Activated CD8-positive, alpha-beta T cell treated with anti-CD3 and anti-CD28 coated beads for 36 hours (primary cell): ENCODE data around the gene C19orf25. TPM values are rescaled to one million over a fixed set of nuclear protein-coding genes. Genes with fewer than 3 reads are reported as not detected.

Experiments used
- ATAC-seq: fragments of 200-7000 bp; cut with Tn5 transposase; one replicate; pipeline ENCODE4 v1.10.0; 2021; ENCODE audit warnings: mild to moderate bottlenecking, moderate library complexity
- CTCF ChIA-PET: fragments of 350-600 bp; sonication (Branson Sonifier 250); formaldehyde crosslinking; loops from one replicate; lab custom pipeline; 2021; ENCODE audit warnings: antibody characterized with exemption; lab: Charles Lee
- POLR2A ChIA-PET: fragments of 350-600 bp; sonication (Branson Sonifier 250); formaldehyde crosslinking; loops from one replicate; lab custom pipeline; 2021; ENCODE audit warnings: antibody characterized with exemption; lab: Charles Lee
- DNase-seq: peaks from one replicate; pipeline ENCODE4 v3.0.0-alpha.2; 2020
- H3K27ac Mint-ChIP-seq: one replicate; pipeline ENCODE4 v1.8.0; 2021; ENCODE audit warnings: mild to moderate bottlenecking, mixed read lengths
- H3K27me3 Mint-ChIP-seq: one replicate; pipeline ENCODE4 v1.8.0; 2021; ENCODE audit warnings: mixed read lengths
- H3K36me3 Mint-ChIP-seq: one replicate; pipeline ENCODE4 v1.8.0; 2021; ENCODE audit warnings: low read depth, mixed read lengths
- H3K4me1 Mint-ChIP-seq: one replicate; pipeline ENCODE4 v1.8.0; 2021; ENCODE audit warnings: low read depth, mixed read lengths
- H3K4me3 Mint-ChIP-seq: one replicate; pipeline ENCODE4 v1.8.0; 2021; ENCODE audit warnings: mild to moderate bottlenecking, moderate library complexity, mixed read lengths
- H3K9me3 Mint-ChIP-seq: one replicate; pipeline ENCODE4 v1.8.0; 2021; ENCODE audit warnings: mixed read lengths
- intact Hi-C: fragments of 100-400 bp; cut with micrococcal nuclease; formaldehyde crosslinking; loops from one replicate; pipeline ENCODE4 v1.10.0; 2022
- total RNA-seq, 2 experiments: library from RNA; stranded (reverse); gene quantifications; one replicate each; pipeline ENCODE4 v1.2.3, GENCODE V29; 2021
- TF ChIP-seq, protein P1 (sequence below): fragments of 200-600 bp; IDR thresholded peaks from one replicate; pipeline ENCODE4 v1.8.0; 2022; ENCODE audit warnings: antibody characterized with exemption, mild to moderate bottlenecking

Gene C19orf25
- total RNA-seq, 2 experiments from 2014 or later = 21.3 to 21.5 TPM

DNA sequence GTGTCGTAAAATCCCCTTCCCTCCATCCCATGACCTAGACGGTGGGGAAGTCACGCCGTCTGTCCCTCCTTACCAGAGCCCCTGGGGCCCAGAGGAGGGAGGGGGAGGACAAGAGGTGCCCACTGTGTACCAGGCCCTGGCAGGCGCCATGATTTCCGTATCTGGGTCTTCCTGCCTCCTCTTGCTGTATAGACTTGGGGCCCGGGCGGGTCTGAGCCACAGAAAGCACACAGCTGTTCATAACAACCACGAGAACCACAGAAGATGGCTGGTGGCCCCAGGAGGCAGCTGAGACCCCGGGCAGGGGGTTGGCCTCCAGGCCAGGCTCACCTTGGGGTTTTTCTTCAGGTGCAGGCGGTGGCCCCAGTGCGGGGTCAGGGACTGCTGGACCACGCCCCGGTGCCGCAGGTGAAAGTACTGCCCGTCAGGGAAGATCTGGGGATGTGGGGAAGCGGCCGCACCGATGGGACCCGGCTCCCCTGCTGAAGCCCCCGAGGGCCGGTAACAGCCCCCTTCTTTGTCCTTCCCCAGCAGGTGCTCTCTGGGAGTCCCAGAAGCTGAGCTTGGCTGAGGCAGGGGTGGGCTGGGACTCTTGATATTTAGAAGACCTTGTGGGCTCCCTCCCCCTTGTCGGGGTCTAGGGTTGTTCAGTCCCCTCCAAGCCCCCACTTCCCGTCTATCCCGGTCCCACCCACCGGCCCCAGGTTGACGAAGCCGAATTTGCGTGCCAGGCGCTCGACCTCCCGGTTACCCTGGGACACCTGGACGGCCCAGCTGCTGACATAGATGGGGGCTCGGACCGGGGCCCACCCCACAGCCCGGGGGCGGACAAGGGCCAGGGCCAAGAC lies 10.7 kb upstream of the C19orf25 start:
- POLR2A ChIA-PET = interaction anchor here (1.0 kb wide), 1 partner anchor 8 kb away, joined by 3 read pairs; no protein-coding TSS in a partner anchor

DNA sequence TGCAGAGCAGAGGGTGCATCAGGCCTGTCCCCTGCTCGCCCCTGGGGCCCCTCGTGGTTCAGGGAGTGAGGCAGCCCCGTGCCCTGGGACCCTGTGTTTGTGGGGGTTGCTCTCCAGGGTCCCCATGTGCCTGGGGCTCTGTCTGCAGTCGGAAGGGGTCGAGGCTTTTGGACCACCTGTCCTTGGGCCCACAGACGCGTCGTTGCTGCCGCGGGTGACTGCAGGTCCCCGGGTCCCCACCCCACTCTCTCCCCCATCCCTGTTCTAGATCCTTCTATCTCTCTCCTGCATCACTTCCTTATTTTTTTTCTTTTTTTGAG lies 9.2 kb upstream of the C19orf25 start:
- POLR2A ChIA-PET = no interaction called here
- Mint-ChIP-seq H3K27ac (no peak overlapping the region), H3K4me3 (no peak overlapping the region), H3K27me3 (peaks cover 5% of the 10 kb centered on the region), H3K36me3 (no peaks in the 10 kb centered on the region), H3K4me1 (peaks cover 9% of the 10 kb centered on the region), H3K9me3 (no peaks in the 10 kb centered on the region)
- CTCF ChIA-PET = no interaction called here
- TF ChIP-seq, protein P1, sequence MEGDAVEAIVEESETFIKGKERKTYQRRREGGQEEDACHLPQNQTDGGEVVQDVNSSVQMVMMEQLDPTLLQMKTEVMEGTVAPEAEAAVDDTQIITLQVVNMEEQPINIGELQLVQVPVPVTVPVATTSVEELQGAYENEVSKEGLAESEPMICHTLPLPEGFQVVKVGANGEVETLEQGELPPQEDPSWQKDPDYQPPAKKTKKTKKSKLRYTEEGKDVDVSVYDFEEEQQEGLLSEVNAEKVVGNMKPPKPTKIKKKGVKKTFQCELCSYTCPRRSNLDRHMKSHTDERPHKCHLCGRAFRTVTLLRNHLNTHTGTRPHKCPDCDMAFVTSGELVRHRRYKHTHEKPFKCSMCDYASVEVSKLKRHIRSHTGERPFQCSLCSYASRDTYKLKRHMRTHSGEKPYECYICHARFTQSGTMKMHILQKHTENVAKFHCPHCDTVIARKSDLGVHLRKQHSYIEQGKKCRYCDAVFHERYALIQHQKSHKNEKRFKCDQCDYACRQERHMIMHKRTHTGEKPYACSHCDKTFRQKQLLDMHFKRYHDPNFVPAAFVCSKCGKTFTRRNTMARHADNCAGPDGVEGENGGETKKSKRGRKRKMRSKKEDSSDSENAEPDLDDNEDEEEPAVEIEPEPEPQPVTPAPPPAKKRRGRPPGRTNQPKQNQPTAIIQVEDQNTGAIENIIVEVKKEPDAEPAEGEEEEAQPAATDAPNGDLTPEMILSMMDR = no peak
- intact Hi-C loops = no loop called here
- DNase-seq = no peak
- ATAC-seq = no peak

More for the DNA sequence above, 10.7 kb upstream of the C19orf25 start:
- no peaks in the 10 kb centered on the region for H3K36me3 Mint-ChIP-seq
- TF ChIP-seq, protein P1 = no peak
- ATAC-seq (no peak), DNase-seq (peak; percentile 44)
- peak overlapping the region; percentile 61 for H3K4me3 Mint-ChIP-seq
- H3K9me3 Mint-ChIP-seq = no peaks in the 10 kb centered on the region
- intact Hi-C loops = no loop called here
- H3K27ac Mint-ChIP-seq = no peak overlapping the region
- peaks cover 9% of the 10 kb centered on the region for H3K4me1 Mint-ChIP-seq
- CTCF ChIA-PET = no interaction called here
- H3K27me3 Mint-ChIP-seq = peaks cover 5% of the 10 kb centered on the region

DNA sequence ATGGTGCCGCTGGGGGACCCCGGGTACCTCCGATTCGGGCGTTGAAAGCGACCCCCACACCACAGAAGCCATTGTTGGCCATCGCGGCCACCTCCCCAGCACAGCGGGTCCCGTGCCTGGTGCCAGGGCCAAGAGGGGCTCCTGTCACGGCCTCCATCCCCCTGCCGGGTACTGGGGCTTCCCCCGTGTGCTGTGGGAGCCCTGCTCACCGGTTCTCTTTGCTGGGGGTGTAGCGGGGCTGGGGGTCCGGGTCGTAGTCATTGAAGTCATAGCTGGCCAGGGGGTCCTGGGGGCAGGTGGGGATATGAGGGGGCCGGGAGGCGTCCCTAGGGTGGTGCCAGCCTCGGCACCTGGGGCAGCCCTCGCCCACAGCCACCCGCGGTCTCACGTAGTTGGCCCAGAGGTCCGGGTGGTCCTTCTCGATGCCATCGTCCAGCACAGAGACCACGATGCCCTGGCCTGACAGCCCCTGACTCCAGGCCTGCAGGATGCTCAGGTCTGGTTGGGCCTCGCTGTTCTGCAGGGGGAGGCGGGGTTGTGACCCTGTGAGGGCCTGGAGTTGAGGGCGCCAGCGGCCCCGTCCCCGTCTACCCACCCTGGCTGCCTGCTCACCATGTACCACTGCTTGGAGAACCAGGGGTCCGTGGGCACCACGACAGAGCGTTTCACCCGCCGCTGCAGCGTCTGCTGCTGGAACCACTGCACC lies 8.7 kb upstream of the C19orf25 start:
- H3K36me3 Mint-ChIP-seq = no peaks in the 10 kb centered on the region
- POLR2A ChIA-PET = interaction anchor here (0.6 kb wide), 1 partner anchor 13 kb away, joined by 3 read pairs; no protein-coding TSS in a partner anchor
- H3K27me3 Mint-ChIP-seq = peaks cover 5% of the 10 kb centered on the region
- CTCF ChIA-PET = no interaction called here
- ATAC-seq (no peak), DNase-seq (no peak)
- intact Hi-C loops = no loop called here
- peaks cover 9% of the 10 kb centered on the region for H3K4me1 Mint-ChIP-seq
- H3K9me3 Mint-ChIP-seq = no peaks in the 10 kb centered on the region
- TF ChIP-seq, protein P1 = no peak
- no peak overlapping the region for H3K4me3 Mint-ChIP-seq
- H3K27ac Mint-ChIP-seq = no peak overlapping the region

DNA sequence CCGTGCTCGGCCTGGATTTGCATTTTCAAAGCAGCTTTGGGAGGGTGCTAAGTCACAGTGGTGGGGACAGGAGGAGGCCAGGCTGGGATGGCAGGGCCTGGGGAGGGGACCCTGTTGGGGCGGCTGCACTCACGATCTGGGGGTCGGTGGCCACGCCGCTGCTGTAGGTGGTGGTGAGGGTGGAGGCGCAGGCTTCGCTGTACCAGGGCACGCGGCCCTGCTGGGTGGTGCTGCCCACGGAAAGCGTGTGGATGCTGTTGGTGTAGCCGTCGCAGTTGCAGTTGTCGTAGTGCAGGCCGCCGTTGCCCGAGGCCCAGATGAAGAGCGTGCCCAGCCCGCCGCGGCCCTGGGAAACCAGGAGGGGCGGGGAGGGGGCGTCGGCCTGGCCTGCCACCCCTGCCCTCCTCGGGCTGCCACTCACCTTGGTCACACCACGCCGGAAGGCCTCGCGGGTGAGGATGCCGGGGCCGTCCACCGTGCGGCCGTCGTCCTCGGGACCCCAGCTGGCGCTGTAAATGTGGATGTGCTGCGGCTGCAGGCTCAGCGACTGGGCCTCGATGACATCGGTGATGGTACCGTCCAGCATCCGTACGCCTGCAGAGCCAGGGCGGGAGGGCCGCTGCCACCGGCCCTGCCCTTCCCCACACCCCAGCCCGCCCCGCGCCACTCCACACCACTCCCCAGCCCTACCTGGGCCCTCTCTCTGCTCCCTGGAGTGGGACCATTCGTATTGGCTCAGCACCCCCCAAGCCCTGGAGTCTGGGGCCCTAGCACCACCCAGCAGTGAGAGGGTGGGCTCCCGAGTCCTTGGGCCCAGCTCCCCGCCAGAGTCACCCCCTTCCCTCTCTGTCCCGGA lies 7.9 kb upstream of the C19orf25 start:
- Mint-ChIP-seq H3K4me3 (no peak overlapping the region), H3K9me3 (no peaks in the 10 kb centered on the region), H3K36me3 (no peaks in the 10 kb centered on the region), H3K4me1 (peaks cover 9% of the 10 kb centered on the region), H3K27ac (no peak overlapping the region), H3K27me3 (peaks cover 4% of the 10 kb centered on the region)
- ChIA-PET CTCF (no interaction called here), POLR2A (interaction anchor here (0.6 kb wide), 1 partner anchor 14 kb away, joined by 3 read pairs; no protein-coding TSS in a partner anchor)
- no peak for ATAC-seq
- intact Hi-C loops = no loop called here
- DNase-seq = no peak
- TF ChIP-seq, protein P1 = no peak
